SJCRH30 (cell line): Measurements from ENCODE around the gene OR5J2. TPM values are rescaled to one million over a fixed set of nuclear protein-coding genes. Genes with fewer than 3 reads are reported as not detected.

Experiments used
- total RNA-seq: library from RNA; depleted of rRNA; stranded (reverse); fragments of >200 nt; shearing (Covaris generic); gene quantifications from 2 replicates; pipeline ENCODE4 v1.2.3, GENCODE V29; 2014; rRNA removed

Gene OR5J2
- total RNA-seq, 1 experiment from 2014 or later = not detected

Other genes with a start within 250 kb of the OR5J2 start
- gene OR5I1, start 240.2 kb upstream of the OR5J2 start, total RNA-seq = not detected in 2 replicates
- not detected in 2 replicates for gene OR10AG1, start 206.7 kb upstream of the OR5J2 start, total RNA-seq
- not detected in 2 replicates for gene OR5F1, start 182.0 kb upstream of the OR5J2 start, total RNA-seq
- not detected in 2 replicates for gene OR5AS1, start 149.0 kb upstream of the OR5J2 start, total RNA-seq
- not detected in 2 replicates for gene OR8I2, start 83.3 kb upstream of the OR5J2 start, total RNA-seq
- gene OR8H2, start 72.9 kb upstream of the OR5J2 start, total RNA-seq = not detected in 2 replicates
- not detected in 2 replicates for gene OR8H3, start 54.2 kb upstream of the OR5J2 start, total RNA-seq
- not detected in 2 replicates for gene OR8J3, start 36.4 kb upstream of the OR5J2 start, total RNA-seq
- not detected in 2 replicates for gene OR8K5, start 16.3 kb upstream of the OR5J2 start, total RNA-seq
- gene OR5T2, start 57.6 kb downstream of the OR5J2 start, total RNA-seq = not detected in 2 replicates
- gene OR5T3, start 75.6 kb downstream of the OR5J2 start, total RNA-seq = not detected in 2 replicates
- not detected in 2 replicates for gene OR5T1, start 97.5 kb downstream of the OR5J2 start, total RNA-seq
- not detected in 2 replicates for gene OR8H1, start 115.6 kb downstream of the OR5J2 start, total RNA-seq
- gene OR8K3, start 138.5 kb downstream of the OR5J2 start, total RNA-seq = not detected in 2 replicates
- not detected in 2 replicates for gene OR8K1, start 169.4 kb downstream of the OR5J2 start, total RNA-seq
- not detected in 2 replicates for gene OR8J1, start 177.7 kb downstream of the OR5J2 start, total RNA-seq
- gene OR8U1, start 199.0 kb downstream of the OR5J2 start, total RNA-seq = not detected in 2 replicates
- gene OR5AL1, start 236.1 kb downstream of the OR5J2 start, total RNA-seq = not detected in 2 replicates